Testis (tissue), 3 donors: ENCODE data around the gene LPP. TPM values are rescaled to one million over a fixed set of nuclear protein-coding genes. Genes with fewer than 3 reads are reported as not detected.

Source experiments
- DNase-seq: peaks from one replicate; pipeline ENCODE4 v3.0.0-alpha.2; 2019
- H3K27ac ChIP-seq, 2 donors: fragments of 200-600 bp; sonication (generic); one replicate each; pipeline ENCODE4 v1.5.1; 2019
- H3K27me3 ChIP-seq: fragments of 200-600 bp; sonication (generic); one replicate; pipeline ENCODE4 v1.5.1; 2019
- H3K36me3 ChIP-seq: fragments of 200-600 bp; sonication (generic); one replicate; pipeline ENCODE4 v1.5.1; 2017; ENCODE audit warnings: low read depth; ENCODE audit errors: missing control alignments
- H3K4me1 ChIP-seq: fragments of 200-600 bp; sonication (generic); one replicate; pipeline ENCODE4 v1.5.1; 2019
- H3K4me3 ChIP-seq, 2 donors: fragments of 200-600 bp; sonication (generic); one replicate each; pipeline ENCODE4 v1.5.1; 2017 to 2019
- H3K9me3 ChIP-seq: fragments of 200-600 bp; sonication (generic); one replicate; pipeline ENCODE4 v1.5.1; 2017
- CTCF ChIP-seq, 3 experiments: fragments of 450-650 bp in 2 of 3; fragments of 200-600 bp in 1 of 3; sonication (generic) in 1 of 3; IDR thresholded peaks; one replicate each; pipeline ENCODE4 v1.5.1; 2016 to 2019; ENCODE audit warnings: antibody characterized with exemption in 3 of 3, mild to moderate bottlenecking in 2 of 3, moderate library complexity in 1 of 3
- POLR2A ChIP-seq: fragments of 450-650 bp; IDR thresholded peaks from one replicate; pipeline ENCODE4 v1.6.1; 2017; ENCODE audit warnings: antibody characterized with exemption, mild to moderate bottlenecking, moderate library complexity
- WGBS, 2 donors: methylation state at CpG; one replicate each; pipeline ENCODE4 v1.1.5; 2018; 5-methylcytosine and 5-hydroxymethylcytosine counted together
- intact Hi-C: fragments of 100-400 bp; cut with DNase I; formaldehyde crosslinking; loops from one replicate; pipeline ENCODE4 v1.15.1; 2023; ENCODE audit warnings: low total_unique reads
- polyA plus RNA-seq: library from polyadenylated mRNA; stranded (reverse); fragments of 350-450 nt; fragmentation: Illumina TruSeq; extraction: RNeasy Lipid Tissue Mini Kit (QIAGEN cat#74804); gene quantifications from one replicate; pipeline ENCODE4 v1.2.3, GENCODE V29; 2014; ENCODE audit warnings: low read depth, low replicate concordance; ENCODE audit not compliant: insufficient read depth
- total RNA-seq, 2 donors: library from RNA; depleted of rRNA; stranded (reverse); fragments of >200 nt; gene quantifications; one replicate each; pipeline ENCODE4 v1.2.3, GENCODE V29; 2016

Gene LPP
- total and polyA plus RNA-seq, 3 donors from 2014 or later = 89.9 to 135 (median 132) TPM

DNA sequence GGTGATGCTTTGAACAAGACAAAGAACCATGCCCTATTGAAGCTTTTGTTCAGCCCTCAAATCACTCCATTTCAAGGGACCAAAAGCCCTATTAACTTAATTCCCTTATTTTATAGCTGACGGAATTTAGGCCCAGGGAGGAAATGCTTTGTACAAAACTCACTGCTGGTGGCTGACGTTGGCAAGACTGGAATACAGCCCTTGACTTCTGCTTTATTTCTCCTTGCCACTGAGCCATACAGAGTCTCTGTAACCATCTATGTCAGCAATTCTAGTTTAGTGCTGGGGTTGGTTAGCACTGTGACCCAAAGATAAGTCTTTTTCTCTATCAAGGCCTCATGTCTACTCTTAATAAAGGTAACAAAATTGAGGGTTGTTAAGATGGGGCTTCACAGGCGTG lies 701.7 kb downstream of the LPP start:
- no peak overlapping the region for H3K27ac ChIP-seq
- DNase-seq = no peak

GRCh38 chr3:188860147-188860546 lies 706.2 kb downstream of the LPP start:
- Histone ChIP-seq H3K27me3 (no peaks in the 10 kb centered on the region), H3K36me3 (no peaks in the 10 kb centered on the region), H3K4me3 (no peak overlapping the region), H3K4me1 (no peaks in the 10 kb centered on the region), H3K9me3 (no peaks in the 10 kb centered on the region), H3K27ac (no peak overlapping the region)
- intact Hi-C loops = no loop called here
- no peak for DNase-seq
- 92 to 96% methylated on average over 3 of the region's 3 CpGs for WGBS, 2 donors
- TF ChIP-seq CTCF (IDR thresholded peaks at IDR 0.05) (no peak), POLR2A (no peak)

More for the DNA sequence above, 701.7 kb downstream of the LPP start:
- H3K27me3 ChIP-seq = no peaks in the 10 kb centered on the region
- TF ChIP-seq CTCF (IDR thresholded peaks at IDR 0.05) (no peak), POLR2A (no peak)
- intact Hi-C loops = no loop called here
- H3K36me3 ChIP-seq = no peaks in the 10 kb centered on the region
- no peaks in the 10 kb centered on the region for H3K4me1 ChIP-seq
- 87 to 96% methylated on average over 3 of the region's 3 CpGs for WGBS, 2 donors
- no peak overlapping the region for H3K4me3 ChIP-seq
- H3K9me3 ChIP-seq = no peaks in the 10 kb centered on the region

- Histone ChIP-seq H3K9me3 (no peaks in the 10 kb centered on the region), H3K4me3 (no peak overlapping the region), H3K4me1 (no peaks in the 10 kb centered on the region), H3K36me3 (no peaks in the 10 kb centered on the region), H3K27me3 (no peaks in the 10 kb centered on the region), H3K27ac (no peak overlapping the region)
- intact Hi-C loops = no loop called here
- 74 to 80% methylated on average over 5 of the region's 5 CpGs for WGBS, 2 donors
- TF ChIP-seq POLR2A = no peak
- TF ChIP-seq CTCF (IDR thresholded peaks at IDR 0.05) = no peak
- no peak for DNase-seq
Observed at GRCh38 chr3:188861842-188862744, 708.1 kb downstream of the LPP start.

GRCh38 chr3:188863999-188864406 lies 710.0 kb downstream of the LPP start:
- WGBS, 2 donors = 73 to 79% methylated on average over 3 of the region's 3 CpGs
- no peaks in the 10 kb centered on the region for H3K4me1 ChIP-seq
- no peaks in the 10 kb centered on the region for H3K36me3 ChIP-seq
- no peak for DNase-seq
- intact Hi-C loops = no loop called here
- H3K9me3 ChIP-seq = no peaks in the 10 kb centered on the region
- H3K27ac ChIP-seq = no peak overlapping the region
- no peaks in the 10 kb centered on the region for H3K27me3 ChIP-seq
- no peak overlapping the region for H3K4me3 ChIP-seq
- TF ChIP-seq CTCF (IDR thresholded peaks at IDR 0.05) (no peak), POLR2A (no peak)
